NCI-H526 treated with DMSO at 0.1 percent for 48 hours (cell line): ENCODE results near the gene SERGEF.

Experiments
- DNase-seq: peaks from one replicate; lab custom pipeline; 2025; lab: John Stamatoyannopoulos, UW

The SERGEF gene

DNA sequence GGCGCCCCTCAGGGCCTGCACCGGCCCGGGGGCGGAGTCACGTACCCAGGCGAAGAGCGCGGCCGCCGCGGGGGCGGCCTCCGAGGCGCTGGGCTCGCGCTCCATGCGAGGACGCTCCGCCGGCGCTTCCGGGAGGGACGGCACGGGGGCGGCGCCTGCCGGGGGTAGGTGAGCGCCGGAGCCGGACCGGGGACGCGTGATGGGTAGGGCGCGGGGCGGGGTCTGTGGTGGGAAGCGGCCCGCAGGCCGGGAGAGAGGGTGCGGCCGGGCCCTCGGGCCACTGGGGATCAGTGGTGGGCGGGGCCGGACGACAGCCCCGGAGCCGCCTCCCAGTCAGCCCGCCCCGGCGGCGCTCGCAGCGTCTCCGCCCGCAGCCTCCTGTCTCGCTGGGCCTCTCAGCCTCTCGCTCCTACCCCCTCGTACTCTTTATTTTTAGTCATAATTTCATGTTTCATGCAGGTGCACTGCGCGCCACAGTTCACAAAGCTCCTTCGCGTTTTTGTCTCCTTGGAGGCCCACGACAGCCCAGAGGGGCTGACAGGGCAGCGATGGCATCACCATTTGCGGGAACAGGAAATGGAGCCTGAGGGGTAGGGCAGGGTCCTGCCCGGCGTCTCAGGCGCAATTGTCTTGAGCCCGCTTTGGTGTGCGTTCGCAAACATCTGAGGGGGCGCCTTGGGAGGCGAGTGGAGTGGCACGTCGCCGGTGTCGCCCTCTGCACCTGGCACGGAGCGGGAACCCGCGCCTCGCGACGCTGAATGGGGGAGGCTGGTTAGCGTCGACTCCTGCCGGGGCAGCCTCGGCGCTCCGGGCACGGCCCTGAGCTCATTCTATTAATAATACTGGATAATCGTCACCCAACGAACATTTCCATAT, at the start of gene SERGEF:
Gene SERGEF, minus strand, starts transcription at position 142 of the 876 bp plus-strand sequence. Its CDS starts 37 bp downstream, at position 105.
- DNase-seq, result peak; percentile 88

DNA sequence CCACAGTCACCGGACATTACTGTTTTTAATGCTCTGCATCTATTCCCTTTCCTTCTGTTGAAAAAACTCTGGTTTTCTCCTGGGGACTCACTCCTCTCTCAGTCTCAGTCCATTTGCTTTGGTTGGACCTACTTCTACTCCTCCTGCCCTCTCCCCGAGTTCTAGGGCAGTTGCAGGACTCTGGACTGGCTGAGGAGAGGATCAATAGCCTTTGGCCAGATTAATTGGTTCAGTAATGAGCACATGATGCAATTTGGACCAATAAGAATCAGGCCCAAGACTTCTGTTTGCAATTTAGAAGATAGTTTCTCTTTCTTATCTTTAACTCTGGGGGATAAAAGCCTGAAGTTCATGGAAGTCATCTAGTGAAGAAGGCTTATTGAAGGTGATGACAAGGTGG, 48.5 kb upstream of the SERGEF start:
- DNase-seq, result no peak

DNA sequence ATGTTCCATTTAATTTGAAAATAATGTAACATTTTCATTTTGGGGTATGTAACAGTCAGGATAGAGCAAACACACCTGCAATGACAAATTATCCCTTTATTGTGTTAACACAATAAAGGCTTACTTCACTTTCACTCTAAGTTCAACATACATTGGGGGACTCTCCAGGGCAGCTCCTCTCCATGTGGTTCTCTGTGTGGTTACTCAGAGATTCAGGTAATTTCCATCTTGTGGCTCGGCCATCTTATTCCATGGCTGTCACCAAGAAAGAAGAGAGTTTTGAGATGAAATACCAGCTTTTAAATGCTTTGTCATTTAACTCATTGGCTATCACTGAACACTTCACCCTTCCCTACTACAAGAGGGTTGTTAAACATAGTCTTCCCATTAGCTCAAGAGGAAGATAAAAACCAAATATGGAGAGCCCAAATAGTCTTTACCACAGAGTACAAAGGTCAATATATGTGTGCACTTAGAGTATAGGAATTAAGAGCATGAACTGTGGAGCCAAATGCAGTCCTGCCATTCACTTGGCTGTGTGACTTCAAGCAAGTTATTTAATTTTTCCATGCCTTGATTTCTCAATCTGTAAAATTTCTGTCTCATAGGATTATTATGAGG, 43.8 kb upstream of the SERGEF start:
- DNase-seq, result no peak

DNA sequence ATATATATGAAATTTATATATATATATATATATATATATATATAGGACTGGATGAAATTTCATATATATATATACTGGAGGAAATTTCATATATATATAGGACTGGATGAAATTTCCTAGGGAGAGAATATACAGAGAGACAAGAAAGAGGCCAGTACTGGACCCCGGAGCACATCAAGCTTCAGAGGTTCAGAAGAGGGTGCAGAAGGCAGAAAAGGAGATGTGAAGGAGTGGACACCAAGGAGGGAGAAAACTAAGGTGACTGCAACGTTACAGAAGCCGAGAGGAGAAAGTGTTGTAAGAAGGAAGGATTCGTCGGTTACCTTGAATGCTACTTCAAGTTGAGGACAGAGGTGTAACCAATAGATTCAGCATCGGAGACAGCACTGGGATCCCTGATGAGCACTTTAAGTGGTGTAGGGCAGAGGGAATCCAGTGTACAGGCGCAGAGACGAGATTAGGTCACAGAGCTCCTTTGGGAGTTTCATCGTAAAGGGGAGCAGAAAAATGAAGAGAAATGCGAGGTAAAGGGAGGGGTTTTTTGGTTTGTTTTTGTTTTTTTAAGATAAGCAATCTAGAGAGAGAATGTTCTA, 41.8 kb upstream of the SERGEF start:
- DNase-seq, result no peak

DNA sequence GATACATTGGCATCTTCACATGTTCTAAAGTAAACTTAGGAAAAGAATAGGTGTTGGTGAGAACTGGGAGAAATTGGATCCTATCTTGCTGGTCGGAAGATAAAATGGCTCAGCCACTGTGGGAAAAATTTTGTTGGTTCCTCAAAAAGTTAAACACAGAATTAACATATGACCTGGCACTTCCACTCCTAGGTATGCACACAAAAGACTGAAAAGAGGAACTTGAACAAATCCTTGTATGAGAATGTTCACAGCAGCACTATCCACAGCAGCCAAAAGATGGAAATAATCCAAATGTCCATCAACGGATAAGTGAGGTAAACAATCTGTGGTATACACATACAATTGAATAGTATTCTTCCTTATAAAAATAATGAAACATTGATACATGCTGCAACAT, 38.0 kb upstream of the SERGEF start:
- no peak for DNase-seq

DNA sequence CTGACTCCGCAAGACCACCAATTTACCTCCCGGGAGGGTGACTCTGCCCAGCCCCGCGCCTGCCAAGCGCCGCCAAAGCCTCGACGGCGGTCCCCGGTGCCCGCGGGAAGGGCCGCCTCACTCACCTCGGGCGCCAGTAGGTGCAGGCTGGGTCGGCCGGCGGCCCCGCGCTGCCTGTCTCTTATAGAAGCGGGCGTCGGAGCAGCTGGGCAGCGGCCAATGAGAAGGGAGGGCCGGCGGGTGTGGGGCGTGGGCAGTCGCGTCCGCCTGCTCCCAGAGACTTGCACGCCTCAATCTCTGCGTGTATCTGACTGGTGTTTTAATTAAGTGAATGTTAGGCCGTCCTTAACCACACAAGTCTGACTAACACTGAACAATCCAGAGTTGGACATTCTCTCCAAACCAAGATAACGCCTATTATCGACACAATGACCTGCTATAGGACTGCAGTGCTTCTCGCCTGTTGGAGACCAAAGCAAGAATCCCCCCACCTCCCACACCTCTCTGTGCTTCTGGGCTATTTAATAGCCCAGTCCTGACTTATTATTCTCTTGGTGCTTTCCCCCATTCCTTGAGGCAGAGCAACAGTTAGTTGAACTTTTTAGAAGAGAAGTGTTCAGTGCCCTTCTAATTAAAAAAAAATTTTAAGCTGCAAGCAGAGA, 33.4 kb upstream of the SERGEF start, which contains the start of gene TPH1:
Gene TPH1, minus strand, starts transcription at position 154 of the 662 bp plus-strand sequence. CDS start 5,507 bp downstream, outside the sequence.
- DNase-seq, result no peak

DNA sequence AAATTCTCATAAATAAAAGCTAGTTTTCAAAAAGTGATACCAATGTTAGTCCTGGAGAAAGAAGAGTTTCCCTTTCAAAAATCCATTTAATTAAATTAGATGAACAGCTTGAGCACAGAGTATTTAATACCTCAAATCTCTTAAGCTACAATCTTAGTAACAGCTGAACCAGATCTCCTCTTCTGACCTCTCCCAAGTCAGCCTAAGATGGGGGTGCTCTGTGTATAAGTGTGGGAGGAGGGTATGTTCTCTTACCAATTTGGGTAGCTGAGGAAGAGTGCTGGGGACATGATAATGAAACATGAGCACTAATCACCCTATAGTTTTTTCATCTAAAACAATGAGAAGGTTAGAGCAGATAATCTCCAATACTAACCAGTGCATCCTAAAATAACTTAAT, 23.6 kb upstream of the SERGEF start:
- no peak for DNase-seq

DNA sequence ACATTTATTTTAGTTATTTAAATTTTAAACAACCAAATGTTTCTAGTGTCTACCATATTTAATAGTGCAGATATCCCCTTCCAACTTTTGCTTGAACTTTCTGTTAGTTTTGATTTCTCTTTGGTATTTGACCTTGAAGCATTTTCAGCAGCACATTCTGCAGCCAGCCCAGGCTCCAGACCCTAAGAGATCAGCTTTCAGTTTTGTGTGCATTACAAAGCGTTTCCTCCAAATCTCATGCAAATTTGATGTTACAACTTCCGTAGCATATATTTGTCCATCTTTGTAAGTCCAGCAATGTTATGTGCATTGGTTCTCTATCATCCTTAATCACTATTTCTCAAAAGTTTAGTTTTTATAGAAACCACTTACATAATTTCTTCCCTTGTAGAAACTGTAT, 14.6 kb upstream of the SERGEF start:
- DNase-seq, result peak; percentile 64

DNA sequence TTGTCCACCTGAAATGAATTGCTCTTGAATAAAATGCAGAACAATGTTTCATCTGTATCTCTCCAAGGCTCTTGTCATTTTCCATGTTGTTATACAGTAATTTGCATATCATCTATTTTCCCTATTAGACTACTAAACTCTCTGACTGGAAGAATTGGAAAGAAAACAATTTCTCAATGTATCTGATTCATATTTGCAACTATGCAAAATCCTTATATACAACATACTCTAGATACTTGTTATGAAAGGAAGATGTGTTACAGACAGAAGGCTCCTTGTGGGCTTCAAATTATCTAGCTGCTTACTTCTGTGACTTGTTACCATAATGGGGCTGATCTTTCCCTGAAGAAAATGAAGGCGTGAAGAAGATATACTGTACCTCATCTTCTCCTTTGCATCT, 9.6 kb upstream of the SERGEF start:
- DNase-seq, result peak; percentile 48

DNA sequence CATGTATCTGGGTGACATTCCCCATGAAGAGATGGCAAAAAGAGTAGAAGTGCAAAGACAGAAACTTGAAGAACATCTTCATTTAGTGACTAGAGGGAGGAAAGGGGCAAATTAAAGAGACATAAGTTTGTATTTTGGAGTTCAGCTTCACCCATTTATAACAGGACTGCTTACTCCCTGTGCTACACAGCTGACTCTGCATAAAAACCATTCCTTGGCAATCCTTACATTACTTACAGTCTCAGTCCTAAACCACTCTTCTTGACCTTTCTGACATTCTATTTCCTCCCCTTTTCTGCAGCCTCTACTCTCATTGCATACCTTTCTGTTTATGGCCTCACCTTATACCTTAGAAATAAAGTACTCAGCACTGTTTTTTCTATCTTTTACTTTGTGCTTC, 6.8 kb upstream of the SERGEF start:
- no peak for DNase-seq

DNA sequence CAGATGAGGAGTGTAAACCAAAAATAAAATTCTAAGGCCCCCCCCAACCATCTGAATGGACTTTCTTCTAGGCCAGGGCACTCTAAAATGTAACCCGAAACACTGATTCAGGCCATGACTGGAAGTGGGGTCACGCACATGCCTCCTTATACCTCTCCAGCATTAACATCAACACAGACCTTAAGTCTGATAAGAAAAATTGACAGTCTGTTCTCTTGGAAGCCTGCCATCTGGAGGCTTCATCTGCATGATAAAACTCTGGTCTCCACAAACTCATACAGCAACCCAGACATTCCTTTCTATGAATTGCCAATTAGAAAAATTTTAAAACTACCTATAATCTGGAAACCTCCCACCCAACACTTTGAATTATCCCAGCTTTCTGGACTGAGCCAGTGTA, 3.9 kb upstream of the SERGEF start:
- DNase-seq, result no peak

DNA sequence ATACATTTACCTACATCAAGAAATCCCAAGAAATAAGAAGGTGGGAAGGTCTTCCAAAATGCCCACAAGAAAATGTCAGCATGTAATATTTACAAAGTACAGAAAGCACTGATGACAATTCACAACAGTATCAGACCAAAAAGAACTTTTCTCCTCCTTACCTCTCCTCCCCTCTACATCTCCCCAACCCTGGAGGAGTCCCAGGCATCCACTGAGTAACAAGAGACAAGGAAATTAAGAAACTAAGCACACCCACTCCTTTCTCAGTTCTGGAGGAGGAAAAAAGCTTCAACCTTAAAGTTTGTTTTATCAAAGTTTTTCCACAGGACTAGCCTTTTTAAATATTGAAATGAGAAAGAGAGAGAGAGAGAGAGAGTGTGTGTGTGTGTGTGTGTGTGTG, 2.0 kb upstream of the SERGEF start:
- no peak for DNase-seq

DNA sequence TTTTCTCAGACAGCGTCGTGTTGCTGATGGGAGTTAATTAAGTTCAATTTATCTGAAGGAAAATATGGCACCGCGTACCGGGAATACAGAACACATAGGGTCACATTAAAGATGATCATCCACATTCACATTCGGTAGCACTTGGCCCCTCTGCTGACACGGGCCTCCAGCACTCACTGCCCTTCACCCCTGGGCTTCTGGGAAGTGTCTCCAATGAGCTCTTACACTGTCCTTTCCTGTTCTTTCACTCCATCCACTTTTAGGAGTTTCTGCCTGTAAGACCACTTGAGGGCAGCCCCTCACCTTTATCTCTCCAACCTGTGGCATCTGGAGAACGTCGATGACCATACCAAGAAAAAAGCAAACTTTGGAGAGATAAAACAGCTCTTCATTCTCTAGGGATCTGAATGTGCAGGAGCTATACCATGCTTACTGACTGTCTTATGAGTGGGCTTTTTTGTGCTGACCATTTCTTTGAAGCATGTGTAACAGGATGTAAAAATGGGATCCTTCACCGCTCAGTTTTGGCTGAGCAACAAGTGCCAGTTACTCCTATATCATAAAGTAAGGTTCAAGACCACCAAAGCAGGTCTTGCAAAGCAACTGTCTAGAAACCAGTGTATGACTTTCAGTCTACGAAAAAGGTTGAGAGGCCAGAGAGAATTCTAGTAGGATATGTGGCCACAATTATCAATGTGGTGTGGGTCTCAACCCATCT, 1.1 kb upstream of the SERGEF start:
- peak; percentile 24 for DNase-seq

DNA sequence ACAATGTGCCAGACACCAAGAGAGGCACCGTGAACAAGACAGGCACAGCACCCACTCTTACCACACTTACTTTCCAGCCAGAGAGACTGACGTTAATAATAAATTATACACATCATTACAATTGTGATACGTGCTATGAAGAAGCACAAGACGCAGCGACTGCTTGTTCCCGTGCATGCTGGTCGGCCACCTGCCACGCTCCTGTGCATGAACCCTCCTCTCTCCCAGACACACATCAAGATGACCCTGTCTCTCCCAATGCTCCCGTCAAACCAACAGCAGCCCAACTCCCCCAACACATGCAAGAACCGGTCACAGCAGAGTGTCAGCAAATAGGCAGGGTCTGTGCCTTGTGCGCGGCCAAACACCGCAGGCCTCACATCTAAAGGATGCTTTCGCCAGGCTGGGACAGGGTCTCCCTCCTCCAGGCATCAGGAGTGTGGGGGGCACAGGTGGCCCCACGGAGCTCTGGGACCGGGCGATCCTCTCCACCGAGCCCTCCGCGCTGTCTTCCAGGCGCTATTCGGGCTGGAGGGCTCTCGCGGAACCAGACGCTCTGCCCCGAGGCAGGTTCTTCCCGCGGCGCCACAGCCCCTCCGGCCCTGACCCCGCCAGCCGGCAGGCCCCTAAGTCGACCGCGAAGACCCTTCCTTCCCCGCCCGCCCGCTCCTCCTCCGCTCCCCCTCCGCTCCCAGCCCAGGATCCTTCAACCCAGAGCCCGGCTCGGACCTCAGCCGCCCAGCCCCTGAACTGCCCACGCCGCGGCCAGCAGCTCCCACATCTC, 533 bp downstream of the SERGEF start:
- DNase-seq, result peak; percentile 38

DNA sequence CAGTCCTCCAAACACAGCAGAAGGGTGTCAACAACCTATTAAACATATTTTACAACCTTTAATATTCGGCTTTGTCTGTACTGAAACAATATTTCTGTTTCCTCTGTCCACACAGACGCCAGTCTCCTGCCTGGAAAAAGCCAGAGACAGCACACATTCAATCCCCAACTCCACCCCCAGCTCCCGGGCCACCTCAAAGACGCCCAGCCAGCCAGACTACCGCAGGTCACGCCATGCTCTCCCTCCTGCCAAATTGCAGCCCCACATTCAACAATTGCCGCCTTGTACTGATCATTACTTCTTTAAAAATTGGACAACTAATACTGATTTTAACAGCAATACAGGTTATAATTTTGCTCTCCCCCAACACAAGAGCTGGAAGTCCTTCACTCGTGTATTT, 1.2 kb downstream of the SERGEF start:
- no peak for DNase-seq

DNA sequence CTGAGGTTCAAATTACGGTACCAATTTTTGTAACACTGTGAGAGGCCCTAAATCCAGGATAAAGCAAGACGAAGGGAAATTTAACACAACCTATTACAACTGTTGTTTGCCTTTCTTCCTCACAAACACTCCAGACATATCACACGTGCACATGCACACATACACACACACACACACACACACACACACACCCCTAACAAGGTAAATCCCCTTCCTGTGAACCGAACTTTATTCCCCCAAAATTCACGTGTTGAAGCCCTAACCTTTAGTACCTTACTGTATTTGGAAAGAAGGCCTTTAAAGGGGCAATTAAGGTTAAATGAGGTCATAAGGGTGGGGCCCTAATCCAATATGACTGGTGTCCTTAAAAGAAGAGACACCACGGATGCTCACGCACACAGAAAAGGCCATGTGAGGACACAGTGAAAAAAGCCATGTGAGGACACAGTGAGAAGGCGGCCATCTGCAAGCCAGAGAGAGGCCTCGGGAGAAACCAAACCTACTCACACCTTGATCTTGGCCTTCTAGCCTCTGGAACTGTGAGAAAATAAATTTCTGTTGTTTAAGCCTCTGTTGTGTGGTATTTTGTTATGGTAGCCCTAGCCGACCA, 1.8 kb downstream of the SERGEF start:
- no peak for DNase-seq

DNA sequence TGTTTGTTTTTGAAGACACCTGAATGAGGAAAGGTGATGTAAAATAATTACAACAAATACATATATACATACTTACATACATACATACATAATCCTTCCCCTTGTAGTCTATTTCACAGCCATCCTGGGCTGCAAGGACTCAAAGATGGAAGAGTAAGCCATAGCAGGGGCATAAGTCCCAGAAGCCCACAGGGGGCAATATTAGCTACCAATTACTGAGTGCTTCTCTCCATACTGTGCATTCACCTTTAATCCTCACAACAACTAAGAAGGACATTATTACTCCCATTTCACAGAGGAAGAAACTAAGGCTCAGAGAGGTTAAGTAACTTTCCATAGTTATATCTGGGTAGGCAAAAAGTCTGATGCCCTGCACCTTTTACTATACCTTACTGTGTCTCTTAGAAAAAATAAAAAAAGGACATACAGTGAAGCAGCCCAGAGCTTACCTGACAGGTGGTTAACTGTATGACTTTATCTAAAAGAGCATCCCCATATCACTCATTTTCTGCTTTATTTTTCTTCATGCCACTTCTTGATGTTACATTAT, 2.7 kb downstream of the SERGEF start:
- no peak for DNase-seq

DNA sequence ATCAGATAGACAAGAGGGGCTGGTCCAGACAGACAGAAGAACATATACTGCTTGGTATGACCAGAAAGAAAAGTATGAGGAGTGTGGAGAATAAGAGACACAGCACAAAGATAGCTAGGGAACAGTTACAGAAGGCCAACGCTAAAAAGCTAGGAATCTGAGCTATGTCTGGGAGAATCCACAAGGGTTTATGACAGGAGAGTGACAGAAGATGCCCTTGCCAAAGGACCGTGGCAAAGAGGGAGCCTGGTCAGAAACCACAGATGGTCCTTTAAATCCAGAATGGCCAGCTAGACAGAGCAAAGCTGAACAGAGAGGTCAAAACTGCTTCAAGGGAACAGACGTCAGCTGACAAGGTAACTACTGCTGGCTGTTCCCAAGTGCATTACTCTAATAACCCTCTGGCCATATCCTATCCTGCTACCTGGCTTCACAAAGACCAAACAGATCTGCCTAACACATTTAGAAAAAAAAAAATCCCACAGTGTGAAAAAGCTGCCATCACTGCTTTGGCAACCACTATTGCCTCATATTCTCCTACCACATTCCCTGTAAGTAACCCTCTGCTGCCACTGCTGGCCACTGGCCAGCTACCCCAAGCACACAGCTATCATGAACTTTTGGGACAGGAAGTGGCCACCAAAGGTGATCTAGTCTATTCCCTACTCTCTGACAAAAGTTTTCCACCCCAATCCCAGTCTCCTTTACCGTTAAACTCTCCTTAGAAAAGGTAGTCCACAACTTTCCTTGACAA, 7.3 kb downstream of the SERGEF start:
- DNase-seq, result no peak

DNA sequence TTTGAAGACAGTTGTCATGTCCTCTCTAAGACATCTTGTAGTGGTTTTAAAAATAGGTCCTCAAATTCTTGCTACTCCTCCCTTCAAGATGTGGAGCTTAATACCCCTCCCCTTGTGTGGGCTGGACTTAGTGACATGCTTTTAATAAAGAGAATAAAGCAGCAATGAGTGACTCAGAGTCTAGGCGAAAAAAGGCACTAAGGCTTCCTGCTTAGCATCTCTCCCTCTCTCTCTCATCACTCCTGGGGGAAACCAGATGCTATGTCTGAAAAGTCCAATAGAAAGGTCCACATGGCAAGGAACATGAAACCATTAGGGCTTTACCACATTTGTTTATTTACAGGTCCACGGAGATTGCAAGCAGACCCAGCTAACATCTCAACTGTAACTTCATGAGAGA, 11.7 kb downstream of the SERGEF start:
- no peak for DNase-seq

DNA sequence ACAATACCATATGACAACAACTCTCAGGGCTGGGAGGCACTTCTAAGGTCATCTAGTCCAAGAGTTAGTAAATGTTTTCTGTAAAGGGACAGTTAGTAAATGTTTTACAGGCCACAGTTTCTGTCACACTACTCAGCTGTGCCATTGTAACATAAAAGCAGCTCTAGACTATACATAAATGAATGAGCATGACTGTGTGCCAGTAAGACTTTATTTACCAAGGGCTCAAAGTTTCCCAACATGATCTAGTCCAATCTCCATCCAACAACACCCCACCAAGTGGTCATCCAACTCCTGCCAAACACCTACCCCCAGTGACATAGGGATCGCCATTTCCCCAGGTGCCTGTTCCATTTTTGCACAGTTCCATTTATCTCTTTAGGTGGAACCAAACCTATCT, 12.1 kb downstream of the SERGEF start:
- DNase-seq, result no peak
